Prostate gland (tissue), 2 donors: ENCODE data around the gene STAT5B.

Experiments used
- CTCF ChIP-seq, 4 experiments: fragments of 200-600 bp in 2 of 4; fragments of 450-650 bp in 2 of 4; sonication (generic) in 2 of 4; IDR thresholded peaks; 1 replicate in 3 of 4; 2 replicates in 1 of 4; pipeline ENCODE4 v1.5.1; 2016 to 2019; ENCODE audit warnings: antibody characterized with exemption in 4 of 4, mild to moderate bottlenecking in 2 of 4, moderate library complexity in 2 of 4
- POLR2A ChIP-seq: fragments of 450-650 bp; IDR thresholded peaks from one replicate; pipeline ENCODE4 v1.6.1; 2016; ENCODE audit warnings: antibody characterized with exemption, mild to moderate bottlenecking

GRCh38 chr17:42203354-42203753 is 72.8 kb downstream of the STAT5B start:
- TF ChIP-seq CTCF (IDR thresholded peaks at IDR 0.05) (no peak), POLR2A (no peak)
